Trophoblast cell (in vitro differentiated cells and primary cell): ENCODE results near the gene GJB2.

Source experiments
- DNase-seq, 2 donors: peaks; one replicate each; pipeline ENCODE4 v3.0.0-alpha.2; 2016
- H2AFZ ChIP-seq: 2 replicates; pipeline ENCODE4 v1.6.1; 2013; ENCODE audit warnings: low read length, moderate library complexity, mild to moderate bottlenecking; ENCODE audit not compliant: insufficient read depth, poor library complexity
- H2AK5ac ChIP-seq: 2 replicates; pipeline ENCODE4 v1.6.1; 2013; ENCODE audit warnings: mild to moderate bottlenecking, low read length
- H2BK120ac ChIP-seq: 2 replicates; pipeline ENCODE4 v1.6.1; 2013; ENCODE audit warnings: low read length, mild to moderate bottlenecking, moderate library complexity; ENCODE audit not compliant: insufficient read depth, poor library complexity
- H2BK12ac ChIP-seq: 2 replicates; pipeline ENCODE4 v1.6.1; 2013; ENCODE audit warnings: mild to moderate bottlenecking, low read length, moderate library complexity
- H2BK5ac ChIP-seq: 2 replicates; pipeline ENCODE4 v1.6.1; 2013; ENCODE audit warnings: low read length, low read depth, moderate library complexity, mild to moderate bottlenecking; ENCODE audit not compliant: poor library complexity
- H3K14ac ChIP-seq: 2 replicates; pipeline ENCODE4 v1.6.1; 2013; ENCODE audit warnings: mild to moderate bottlenecking, low read length
- H3K18ac ChIP-seq: 2 replicates; pipeline ENCODE4 v1.6.1; 2013; ENCODE audit warnings: mild to moderate bottlenecking, low read length
- H3K23ac ChIP-seq: 2 replicates; pipeline ENCODE4 v1.6.1; 2013; ENCODE audit warnings: low read length
- H3K27ac ChIP-seq: 2 replicates; pipeline ENCODE4 v1.5.1; 2013; ENCODE audit warnings: low read depth, mild to moderate bottlenecking, inconsistent platforms, low read length, moderate library complexity
- H3K27me3 ChIP-seq: 2 replicates; pipeline ENCODE4 v1.6.1; 2013; ENCODE audit warnings: inconsistent platforms, mild to moderate bottlenecking, low read length, moderate library complexity; ENCODE audit not compliant: insufficient read depth
- H3K36me3 ChIP-seq, 2 experiments: 1 replicate in 1 of 2; 2 replicates in 1 of 2; pipeline ENCODE4 v1.6.1; 2013; ENCODE audit warnings: low read length in 2 of 2, mild to moderate bottlenecking in 2 of 2, moderate library complexity in 1 of 2; ENCODE audit not compliant: insufficient read depth in 2 of 2, control insufficient read depth in 1 of 2
- H3K4ac ChIP-seq: 2 replicates; pipeline ENCODE4 v1.6.1; 2013; ENCODE audit warnings: low read depth, mild to moderate bottlenecking, low read length, moderate library complexity
- H3K4me1 ChIP-seq, 2 experiments: 1 replicate in 1 of 2; 2 replicates in 1 of 2; pipeline ENCODE4 v1.6.1; 2013; ENCODE audit warnings: low read length in 2 of 2, mild to moderate bottlenecking in 2 of 2, moderate library complexity in 1 of 2; ENCODE audit not compliant: insufficient read depth in 2 of 2, control insufficient read depth in 1 of 2
- H3K4me2 ChIP-seq: 2 replicates; pipeline ENCODE4 v1.6.1; 2013; ENCODE audit warnings: inconsistent platforms, mild to moderate bottlenecking, low read length, moderate library complexity
- H3K4me3 ChIP-seq: 2 replicates; pipeline ENCODE4 v1.5.1; 2013; ENCODE audit warnings: mild to moderate bottlenecking, low read depth, low read length, inconsistent platforms
- H3K79me1 ChIP-seq: one replicate; pipeline ENCODE4 v1.6.1; 2013; ENCODE audit warnings: low read length
- H3K79me2 ChIP-seq: 2 replicates; pipeline ENCODE4 v1.6.1; 2013; ENCODE audit warnings: low read length, mild to moderate bottlenecking; ENCODE audit not compliant: control insufficient read depth, insufficient read depth, poor library complexity
- H3K9ac ChIP-seq: 2 replicates; pipeline ENCODE4 v1.6.1; 2013; ENCODE audit warnings: mild to moderate bottlenecking, low read length
- H3K9me3 ChIP-seq: 2 replicates; pipeline ENCODE4 v1.6.1; 2013; ENCODE audit warnings: low read depth, mild to moderate bottlenecking, control low read depth, inconsistent platforms, low read length; ENCODE audit not compliant: insufficient read depth
- H4K12ac ChIP-seq: 2 replicates; pipeline ENCODE4 v1.6.1; 2013; ENCODE audit warnings: low read depth, mild to moderate bottlenecking, low read length, moderate library complexity
- H4K8ac ChIP-seq: 2 replicates; pipeline ENCODE4 v1.6.1; 2013; ENCODE audit warnings: low read depth, mild to moderate bottlenecking, low read length, moderate library complexity
- H4K91ac ChIP-seq: one replicate; pipeline ENCODE4 v1.6.1; 2013; ENCODE audit warnings: low read depth, mild to moderate bottlenecking, low read length, moderate library complexity
- WGBS: extraction: QIAGEN DNeasy Blood & Tissue Kit; methylation state at CpG from one replicate; pipeline ENCODE4 v1.1.7; 2013; ENCODE audit warnings: missing lambda C conversion rate; ENCODE audit not compliant: insufficient read length, insufficient coverage; ENCODE audit errors: extremely low coverage; 5-methylcytosine and 5-hydroxymethylcytosine counted together

The GJB2 gene

DNA sequence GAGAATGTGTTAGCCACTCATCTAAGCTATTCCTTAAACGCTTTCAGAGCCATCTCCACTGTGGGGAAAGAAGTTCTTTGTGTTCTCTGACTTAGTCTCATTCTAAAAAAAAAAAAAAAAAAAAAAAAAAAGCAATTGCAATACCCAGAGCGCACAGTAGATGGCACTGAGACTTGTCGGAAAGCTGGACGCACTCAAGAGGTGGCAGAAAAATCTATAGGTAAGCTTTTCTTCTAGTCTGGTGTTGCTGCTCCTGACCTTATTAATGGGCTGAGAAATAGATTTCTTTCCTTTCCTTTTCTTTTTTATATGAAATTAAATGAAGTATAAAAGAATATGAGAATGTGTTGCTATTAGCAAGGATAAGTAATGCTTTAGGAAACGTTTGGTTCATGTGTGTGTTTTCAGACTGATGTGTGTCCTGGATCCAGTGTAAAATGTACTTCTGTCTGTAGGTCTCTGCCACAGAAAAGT, 4.7 kb upstream of the GJB2 start:
- no peak overlapping the region for H3K23ac ChIP-seq
- H2BK12ac ChIP-seq = peak overlapping the region; percentile 27
- WGBS = 100% methylated on average over 1 of the region's 5 CpGs
- no peak overlapping the region for H4K91ac ChIP-seq
- H3K4me1 ChIP-seq = peaks cover 0 to 7% of the 10 kb centered on the region in 2 experiments
- peaks cover 4% of the 10 kb centered on the region for H3K9me3 ChIP-seq
- H3K27ac ChIP-seq = no peak overlapping the region
- H3K79me1 ChIP-seq = no peaks in the 10 kb centered on the region
- H3K18ac ChIP-seq = no peak overlapping the region
- no peak overlapping the region for H3K4me3 ChIP-seq
- H2AFZ ChIP-seq = no peak overlapping the region
- no peak overlapping the region for H3K4ac ChIP-seq
- H4K8ac ChIP-seq = no peak overlapping the region
- peaks cover 25% of the 10 kb centered on the region for H3K27me3 ChIP-seq
- H3K14ac ChIP-seq = no peak overlapping the region
- H2BK120ac ChIP-seq = no peak overlapping the region
- no peak overlapping the region for H2AK5ac ChIP-seq
- no peak overlapping the region for H4K12ac ChIP-seq
- no peak overlapping the region for H2BK5ac ChIP-seq
- H3K9ac ChIP-seq = no peak overlapping the region
- peak in 1 of 2 donors; percentile 65 for DNase-seq
- no peaks in the 10 kb centered on the region for H3K79me2 ChIP-seq
- peaks cover 0 to 3% of the 10 kb centered on the region in 2 experiments for H3K36me3 ChIP-seq
- H3K4me2 ChIP-seq = no peak overlapping the region

DNA sequence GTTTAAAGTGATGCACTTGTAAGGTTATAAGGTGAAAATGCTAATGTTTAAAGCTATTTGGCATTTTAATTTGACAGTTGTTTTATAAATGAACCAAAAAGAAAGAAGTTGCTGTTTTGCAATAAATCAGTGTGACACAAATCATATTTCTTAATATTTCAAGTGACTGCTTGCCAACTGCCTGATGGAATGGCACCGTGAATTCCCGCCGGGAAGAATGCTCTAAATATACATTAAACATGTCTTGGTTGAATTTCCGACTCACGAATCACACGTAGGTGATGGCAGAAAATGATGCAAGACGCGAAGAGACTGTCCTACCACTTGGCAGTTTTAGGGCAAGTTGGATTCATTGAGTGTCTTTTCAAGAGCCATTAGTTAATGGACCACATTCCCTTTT, 3.1 kb upstream of the GJB2 start:
- peaks cover 0 to 3% of the 10 kb centered on the region in 2 experiments for H3K36me3 ChIP-seq
- no peak overlapping the region for H3K27ac ChIP-seq

GRCh38 chr13:20193907-20194631, 1.3 kb upstream of the GJB2 start:
- Histone ChIP-seq H3K79me1 (no peaks in the 10 kb centered on the region), H3K79me2 (no peaks in the 10 kb centered on the region), H2AFZ (no peak overlapping the region), H2BK5ac (no peak overlapping the region), H2BK120ac (no peak overlapping the region), H3K27ac (no peak overlapping the region), H3K27me3 (peaks cover 26% of the 10 kb centered on the region), H2BK12ac (no peak overlapping the region), H3K4me2 (peak overlapping the region; percentile 98), H3K4me3 (no peak overlapping the region), H3K36me3 (no peaks in the 10 kb centered on the region), H3K18ac (no peak overlapping the region), H4K91ac (no peak overlapping the region), H3K23ac (no peak overlapping the region), H3K9me3 (no peaks in the 10 kb centered on the region), H3K14ac (no peak overlapping the region), H2AK5ac (no peak overlapping the region), H3K9ac (no peak overlapping the region), H3K4me1 (peaks cover 0 to 10% of the 10 kb centered on the region in 2 experiments), H4K12ac (no peak overlapping the region), H3K4ac (no peak overlapping the region), H4K8ac (no peak overlapping the region)
- DNase-seq = peak in 1 of 2 donors; percentile 13
- no CpG with 5 or more reads among the region's 27 CpGs for WGBS

More for the DNA sequence above, 3.1 kb upstream of the GJB2 start:
- Histone ChIP-seq H2AK5ac (no peak overlapping the region), H3K9me3 (peaks cover 3% of the 10 kb centered on the region), H3K4me3 (no peak overlapping the region), H3K23ac (no peak overlapping the region), H3K18ac (no peak overlapping the region), H3K14ac (no peak overlapping the region), H3K4me1 (peaks cover 0 to 10% of the 10 kb centered on the region in 2 experiments), H3K4me2 (no peak overlapping the region), H3K4ac (no peak overlapping the region), H3K9ac (no peak overlapping the region), H4K8ac (no peak overlapping the region), H3K27me3 (peaks cover 26% of the 10 kb centered on the region), H3K79me1 (no peaks in the 10 kb centered on the region), H4K91ac (no peak overlapping the region), H2BK5ac (no peak overlapping the region), H4K12ac (no peak overlapping the region), H2BK12ac (no peak overlapping the region), H2AFZ (no peak overlapping the region), H2BK120ac (no peak overlapping the region), H3K79me2 (no peaks in the 10 kb centered on the region)
- WGBS = no CpG with 5 or more reads among the region's 8 CpGs
- DNase-seq = no peak

DNA sequence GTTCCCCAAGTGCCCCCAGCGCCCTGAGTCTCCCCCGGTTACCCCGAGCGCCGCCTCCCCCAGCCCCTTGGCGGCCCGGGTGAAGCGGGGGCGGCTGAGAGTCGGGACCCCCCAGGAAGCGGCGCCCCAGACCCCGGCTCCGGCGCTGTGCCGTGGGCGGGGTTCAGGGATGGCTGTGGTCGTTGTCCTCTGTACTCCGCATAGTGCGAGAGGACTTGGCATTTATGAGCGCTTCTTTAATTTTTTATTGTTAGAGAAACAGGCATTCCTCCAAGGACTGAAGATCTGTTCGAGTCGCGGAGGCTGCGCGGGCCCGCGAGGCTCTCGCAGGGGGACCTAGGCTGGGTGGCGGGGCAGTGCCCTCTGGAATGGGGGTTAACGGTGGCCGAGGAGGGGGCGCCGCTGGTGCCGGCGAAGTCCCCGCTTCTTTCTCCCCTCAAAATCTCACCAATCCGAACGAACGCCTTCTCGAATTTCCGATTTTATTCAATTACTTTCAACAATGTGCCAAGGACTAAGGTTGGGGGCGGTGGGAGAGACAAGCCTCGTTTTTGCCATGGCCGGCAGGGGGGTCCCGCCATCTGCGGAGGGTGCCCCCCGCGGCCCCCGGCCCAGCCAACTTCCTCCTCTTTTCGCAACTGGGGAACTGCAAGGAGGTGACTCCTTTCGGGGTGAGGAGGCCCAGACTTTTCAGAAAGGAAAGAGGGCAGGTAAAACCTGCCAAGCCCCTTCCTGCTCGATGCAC, 596 bp upstream of the GJB2 start:
- no peak overlapping the region for H3K4me3 ChIP-seq
- H3K79me1 ChIP-seq = no peaks in the 10 kb centered on the region
- H3K9ac ChIP-seq = no peak overlapping the region
- peak overlapping the region; percentile 98 for H3K4me2 ChIP-seq
- H4K8ac ChIP-seq = no peak overlapping the region
- H3K14ac ChIP-seq = no peak overlapping the region
- no peak overlapping the region for H2BK12ac ChIP-seq
- no peak overlapping the region for H3K27ac ChIP-seq
- DNase-seq = no peak
- no peak overlapping the region for H2AK5ac ChIP-seq
- H3K27me3 ChIP-seq = peaks cover 26% of the 10 kb centered on the region
- H4K91ac ChIP-seq = no peak overlapping the region
- H2BK5ac ChIP-seq = no peak overlapping the region
- no peaks in the 10 kb centered on the region for H3K9me3 ChIP-seq
- H3K4ac ChIP-seq = no peak overlapping the region
- no peak overlapping the region for H3K23ac ChIP-seq
- H3K79me2 ChIP-seq = no peaks in the 10 kb centered on the region
- H3K4me1 ChIP-seq = peaks cover 0 to 10% of the 10 kb centered on the region in 2 experiments
- no peak overlapping the region for H4K12ac ChIP-seq
- H3K36me3 ChIP-seq = no peaks in the 10 kb centered on the region
- H2AFZ ChIP-seq = peak overlapping the region; percentile 17
- no peak overlapping the region for H3K18ac ChIP-seq
- WGBS = no CpG with 5 or more reads among the region's 53 CpGs
- no peak overlapping the region for H2BK120ac ChIP-seq
